ENCODE results near the gene LY9.

GRCh38 chr1:160781914-160782689, 13.9 kb upstream of the LY9 start:
- TF ChIP-seq, protein P1, sequence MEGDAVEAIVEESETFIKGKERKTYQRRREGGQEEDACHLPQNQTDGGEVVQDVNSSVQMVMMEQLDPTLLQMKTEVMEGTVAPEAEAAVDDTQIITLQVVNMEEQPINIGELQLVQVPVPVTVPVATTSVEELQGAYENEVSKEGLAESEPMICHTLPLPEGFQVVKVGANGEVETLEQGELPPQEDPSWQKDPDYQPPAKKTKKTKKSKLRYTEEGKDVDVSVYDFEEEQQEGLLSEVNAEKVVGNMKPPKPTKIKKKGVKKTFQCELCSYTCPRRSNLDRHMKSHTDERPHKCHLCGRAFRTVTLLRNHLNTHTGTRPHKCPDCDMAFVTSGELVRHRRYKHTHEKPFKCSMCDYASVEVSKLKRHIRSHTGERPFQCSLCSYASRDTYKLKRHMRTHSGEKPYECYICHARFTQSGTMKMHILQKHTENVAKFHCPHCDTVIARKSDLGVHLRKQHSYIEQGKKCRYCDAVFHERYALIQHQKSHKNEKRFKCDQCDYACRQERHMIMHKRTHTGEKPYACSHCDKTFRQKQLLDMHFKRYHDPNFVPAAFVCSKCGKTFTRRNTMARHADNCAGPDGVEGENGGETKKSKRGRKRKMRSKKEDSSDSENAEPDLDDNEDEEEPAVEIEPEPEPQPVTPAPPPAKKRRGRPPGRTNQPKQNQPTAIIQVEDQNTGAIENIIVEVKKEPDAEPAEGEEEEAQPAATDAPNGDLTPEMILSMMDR (IDR thresholded peaks at IDR 0.05) = no peak
- TF ChIP-seq ZFX (IDR thresholded peaks at IDR 0.05; ENCODE audit: borderline replicate concordance) = no peak
